ENCODE data around the gene GALNT16. TPM values are rescaled to one million over a fixed set of nuclear protein-coding genes. Genes with fewer than 3 reads are reported as not detected.

The GALNT16 gene
- total and polyA plus RNA-seq, 2 donors from 2014 or later: 13.1 to 15.2 TPM

GRCh38 chr14:69405762-69406161, 145.8 kb downstream of the GALNT16 start:
- peaks cover 0 to 6% (median 0%) of the 10 kb centered on the region in 3 donors for H3K4me1 ChIP-seq (ENCODE audit: control insufficient read depth in 2 of 3, insufficient read depth in 2 of 3, low read depth in 1 of 3, low read length in 3 of 3)
- H3K36me3 ChIP-seq (ENCODE audit: control insufficient read depth in 2 of 3, insufficient read depth in 3 of 3, low read length in 3 of 3): no peaks in the 10 kb centered on the region
- TF ChIP-seq CTCF (IDR thresholded peaks at IDR 0.05; ENCODE audit: borderline replicate concordance, extremely low read depth, insufficient read depth): no peak
- H3K27me3 ChIP-seq (ENCODE audit: control insufficient read depth, insufficient read depth, low read length): no peaks in the 10 kb centered on the region
- H3K27ac ChIP-seq (ENCODE audit: low read depth in 2 of 2, low read length in 2 of 2): no peak overlapping the region
- no peak overlapping the region for H3K9ac ChIP-seq (ENCODE audit: low read length in 3 of 3)
- DNase-seq (no peak), FAIRE-seq (no peak)
- intact Hi-C loops (cut with DNase I): no loop called here
- no peaks in the 10 kb centered on the region for H3K9me3 ChIP-seq (ENCODE audit: control insufficient read depth in 2 of 3, insufficient read depth in 1 of 3, low read length in 3 of 3)
- no peak overlapping the region for H3K4me3 ChIP-seq (ENCODE audit: low read length in 3 of 3)

Other genes with a start within 250 kb of the GALNT16 start
- gene DCAF5, start 107.0 kb upstream of the GALNT16 start, total RNA-seq: 51.0 TPM
- 17.3 TPM for gene DCAF5, start 107.0 kb upstream of the GALNT16 start, polyA plus RNA-seq (ENCODE audit: insufficient read depth, low read depth, low replicate concordance)
- gene EXD2, start 68.7 kb upstream of the GALNT16 start, total RNA-seq: 24.5 TPM
- gene EXD2, start 68.7 kb upstream of the GALNT16 start, polyA plus RNA-seq (ENCODE audit: insufficient read depth, low read depth, low replicate concordance): 13.7 TPM
- gene ERH, start 138.1 kb downstream of the GALNT16 start, total RNA-seq: 168 TPM
- gene ERH, start 138.1 kb downstream of the GALNT16 start, polyA plus RNA-seq (ENCODE audit: insufficient read depth, low read depth, low replicate concordance): 193 TPM
- 77.7 TPM for gene SLC39A9, start 138.5 kb downstream of the GALNT16 start, total RNA-seq
- gene SLC39A9, start 138.5 kb downstream of the GALNT16 start, polyA plus RNA-seq (ENCODE audit: insufficient read depth, low read depth, low replicate concordance): 45.9 TPM
- gene PLEKHD1, start 224.6 kb downstream of the GALNT16 start, total RNA-seq: 0.25 TPM
- gene PLEKHD1, start 224.6 kb downstream of the GALNT16 start, polyA plus RNA-seq (ENCODE audit: insufficient read depth, low read depth, low replicate concordance): 3.4 TPM

All from kidney (tissue), 14 donors.